Measurements from ENCODE around the gene METTL5.

DNA sequence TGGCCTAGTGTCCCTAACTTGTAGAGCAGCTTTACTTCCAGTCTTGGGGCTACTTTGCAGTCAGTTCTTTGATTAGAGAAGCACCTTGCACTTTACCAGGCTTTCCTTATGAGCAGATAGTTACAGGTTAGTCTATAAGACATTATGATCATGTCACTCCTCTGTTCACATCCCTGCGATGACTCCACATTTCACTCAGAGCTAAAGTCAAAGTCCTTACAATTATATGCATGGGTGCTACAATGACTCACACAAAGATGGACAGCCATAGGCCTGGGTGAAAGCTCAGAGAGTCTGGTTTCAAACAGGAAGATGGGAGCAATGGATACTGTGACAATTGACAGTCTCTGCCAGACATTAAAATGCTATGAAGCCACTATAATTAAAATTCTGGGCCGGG, 53.1 kb downstream of the METTL5 start:
- no peak for TF ChIP-seq TAF1 (IDR thresholded peaks at IDR 0.05; ENCODE audit: borderline replicate concordance, insufficient read depth, low read length)
- TF ChIP-seq POLR2AphosphoS5 (IDR thresholded peaks at IDR 0.05; ENCODE audit: low read depth, low read length) = no peak
- no peak for TF ChIP-seq SIN3A (IDR thresholded peaks at IDR 0.05; ENCODE audit: borderline replicate concordance, insufficient read depth, low read length)

All from PFSK-1 (cell line).